ENCODE results near the gene PARP3.
A peak's percentile ranks its signal among the peaks of the same experiment; 100 is the strongest.
"Not testable (repeated sequence)": the region's sequence is repeated elsewhere in the genome, so short reads cannot be mapped to it uniquely, and the experiment has no call there.

Gene PARP3

GRCh38 chr3:51986010-51986947 lies 44.1 kb downstream of the PARP3 start:
- no peak for DNase-seq

GRCh38 chr3:51987568-51987967 lies 45.4 kb downstream of the PARP3 start:
- DNase-seq: no peak

GRCh38 chr3:51988286-51989146 lies 46.4 kb downstream of the PARP3 start:
- no peak for DNase-seq

GRCh38 chr3:51990501-51990971 lies 48.4 kb downstream of the PARP3 start:
- not testable (repeated sequence) for DNase-seq

GRCh38 chr3:51992017-51992682 lies 50.0 kb downstream of the PARP3 start:
- no peak for DNase-seq

GRCh38 chr3:51993657-51994056 lies 51.5 kb downstream of the PARP3 start:
- not testable (repeated sequence) for DNase-seq

- DNase-seq: no peak
Observed at GRCh38 chr3:51994530-51994929, 52.4 kb downstream of the PARP3 start.

- DNase-seq: peak; percentile 96 to 97
Observed at GRCh38 chr3:51995346-51996163, 53.4 kb downstream of the PARP3 start, which contains the start of gene RPL29. TSS of gene RPL29 (minus strand) at chr3:51995895. CDS start at chr3:51995461, 434 bp downstream.

GRCh38 chr3:51997172-51997571 lies 55.0 kb downstream of the PARP3 start:
- no peak for DNase-seq

GRCh38 chr3:51997935-51998596 lies 55.9 kb downstream of the PARP3 start:
- DNase-seq: no peak
